Stimulated activated CD4-positive, alpha-beta T cell treated with anti-CD3 and anti-CD28 coated beads, Interleukin-12 subunit alpha, Interleukin-12 subunit beta, amount 100 ng/mL, for 48 hours (primary cell): ENCODE results near the gene ANKRD60.

Experiments used
- DNase-seq, 3 donors: peaks; one replicate each; pipeline ENCODE4 v3.0.0-alpha.2; 2020; ENCODE audit warnings: low read depth in 2 of 3, low spot score in 1 of 3

Gene ANKRD60

GRCh38 chr20:58167759-58168158, 60.7 kb downstream of the ANKRD60 start:
- DNase-seq, result no peak
